Activated CD4-positive, alpha-beta T cell treated with anti-CD3 and anti-CD28 coated beads, Interleukin-2, amount 10 ng/mL, durations not matched to agents 7 days and 5 days (primary cell): ENCODE measurements around the gene TSEN2. TPM values are rescaled to one million over a fixed set of nuclear protein-coding genes. Genes with fewer than 3 reads are reported as not detected.
"Not testable (repeated sequence)": the region's sequence is repeated elsewhere in the genome, so short reads cannot be mapped to it uniquely, and the experiment has no call there.

Experiments
- CTCF ChIA-PET: fragments of 350-600 bp; sonication (Branson Sonifier 250); formaldehyde crosslinking; loops from one replicate; lab custom pipeline; 2021; ENCODE audit warnings: antibody characterized with exemption; lab: Charles Lee
- POLR2A ChIA-PET: fragments of 350-600 bp; sonication (Branson Sonifier 250); formaldehyde crosslinking; loops from one replicate; lab custom pipeline; 2021; ENCODE audit warnings: antibody characterized with exemption; lab: Charles Lee
- DNase-seq: peaks from one replicate; pipeline ENCODE4 v3.0.0-alpha.2; 2020
- H3K27ac Mint-ChIP-seq: one replicate; pipeline ENCODE4 v1.8.0; 2021; ENCODE audit warnings: mild to moderate bottlenecking, moderate library complexity, mixed read lengths
- H3K27me3 Mint-ChIP-seq: one replicate; pipeline ENCODE4 v1.8.0; 2021; ENCODE audit warnings: mixed read lengths
- H3K36me3 Mint-ChIP-seq: one replicate; pipeline ENCODE4 v1.8.0; 2021; ENCODE audit warnings: low read depth, mixed read lengths
- H3K4me1 Mint-ChIP-seq: one replicate; pipeline ENCODE4 v1.8.0; 2021; ENCODE audit warnings: mixed read lengths
- H3K4me3 Mint-ChIP-seq: one replicate; pipeline ENCODE4 v1.8.0; 2021; ENCODE audit warnings: mild to moderate bottlenecking, moderate library complexity, mixed read lengths
- H3K9me3 Mint-ChIP-seq: one replicate; pipeline ENCODE4 v1.8.0; 2021; ENCODE audit warnings: mixed read lengths
- total RNA-seq, 2 experiments: library from RNA; stranded (reverse); gene quantifications; one replicate each; pipeline ENCODE4 v1.2.3, GENCODE V29; 2021

TSEN2 gene
- total RNA-seq, 2 experiments from 2014 or later, result 10.4 to 11.5 TPM

DNA sequence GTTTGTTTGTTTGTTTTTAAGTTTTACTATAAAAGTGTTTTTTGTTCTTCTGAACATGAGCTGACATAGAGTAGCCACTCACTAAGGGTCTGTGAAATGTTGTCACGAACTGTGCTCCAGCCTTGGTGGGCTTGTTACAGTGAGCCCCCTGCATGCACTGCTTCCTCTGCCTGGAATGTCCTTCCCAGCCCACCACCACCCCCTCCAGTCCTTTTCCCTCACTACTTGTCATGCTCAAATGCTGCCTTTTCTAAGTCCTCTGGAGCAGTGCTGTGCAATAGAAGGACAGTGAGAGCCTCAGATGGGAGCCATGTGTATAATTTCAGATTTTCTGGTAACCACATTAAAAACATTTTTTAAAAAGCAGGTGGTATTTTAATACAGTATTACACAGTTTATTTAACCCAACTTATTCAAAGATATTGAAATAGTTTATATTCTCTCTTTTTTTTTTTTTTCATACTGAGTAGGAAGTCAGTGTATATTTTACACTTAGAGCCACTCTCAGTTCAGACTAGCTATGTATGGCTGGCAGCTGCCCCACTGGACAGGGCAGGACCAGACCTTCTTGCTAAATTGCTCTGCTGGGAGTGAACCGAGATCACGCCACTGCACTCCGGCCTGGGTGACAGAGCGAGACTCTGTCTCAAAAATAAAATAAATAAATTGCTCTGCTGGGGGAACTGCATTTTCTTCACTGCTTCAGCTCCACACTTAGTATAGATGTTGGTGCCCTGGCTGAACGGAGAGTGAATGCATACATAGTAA, 34.2 kb downstream of the TSEN2 start:
- no peak overlapping the region for H3K27ac Mint-ChIP-seq
- peaks cover 5% of the 10 kb centered on the region for H3K36me3 Mint-ChIP-seq
- DNase-seq, result no peak
- CTCF ChIA-PET, result no interaction called here
- no peaks in the 10 kb centered on the region for H3K9me3 Mint-ChIP-seq
- H3K4me1 Mint-ChIP-seq, result no peaks in the 10 kb centered on the region
- H3K27me3 Mint-ChIP-seq, result no peaks in the 10 kb centered on the region
- no peak overlapping the region for H3K4me3 Mint-ChIP-seq
- POLR2A ChIA-PET, result no interaction called here

DNA sequence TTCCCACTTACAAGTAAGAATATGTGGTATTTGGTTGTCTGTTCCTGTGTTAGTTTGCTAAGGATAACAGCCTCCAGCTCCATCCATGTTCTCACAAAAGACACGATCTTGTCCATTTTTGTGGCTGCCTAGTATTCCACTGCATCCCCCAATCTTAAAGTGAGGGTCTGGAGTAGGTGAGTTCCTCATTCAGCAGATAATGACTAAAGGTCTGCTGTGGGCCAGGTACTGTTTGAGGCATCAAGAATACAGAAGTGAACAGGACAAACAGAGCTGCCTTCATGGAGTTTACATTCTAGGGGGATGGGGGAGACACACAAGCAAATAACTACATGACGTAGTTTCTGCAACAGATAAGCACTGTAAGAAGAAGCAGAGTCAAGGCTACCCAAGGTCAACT, 36.7 kb downstream of the TSEN2 start:
- ChIA-PET POLR2A (no interaction called here), CTCF (interaction anchor here (1.4 kb wide), 1 partner anchor 41 kb away, joined by 5 read pairs; no protein-coding TSS in a partner anchor)
- no peak overlapping the region for H3K27ac Mint-ChIP-seq
- H3K4me1 Mint-ChIP-seq, result no peaks in the 10 kb centered on the region
- no peaks in the 10 kb centered on the region for H3K27me3 Mint-ChIP-seq
- H3K9me3 Mint-ChIP-seq, result no peaks in the 10 kb centered on the region
- peaks cover 9% of the 10 kb centered on the region for H3K36me3 Mint-ChIP-seq
- DNase-seq, result no peak
- H3K4me3 Mint-ChIP-seq, result no peak overlapping the region

DNA sequence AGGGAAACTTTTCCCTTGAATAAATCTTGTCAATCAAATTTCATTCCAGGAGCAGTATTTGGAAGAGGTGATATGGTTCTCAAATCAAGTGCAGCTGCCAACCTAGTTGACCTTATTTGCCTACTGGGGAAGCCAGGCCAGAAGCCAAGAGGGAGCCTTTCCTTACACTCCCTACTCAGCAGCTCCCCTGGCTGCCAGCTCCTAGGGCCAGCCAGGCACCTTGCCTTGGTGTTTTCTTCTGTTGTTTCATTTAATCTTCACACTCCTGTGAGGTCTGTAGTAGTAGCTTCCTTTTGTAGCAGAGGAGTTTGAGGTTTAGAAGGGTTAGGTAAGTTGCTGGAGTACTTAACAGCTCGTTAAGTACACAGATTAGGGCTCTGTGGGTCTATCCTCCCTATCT, 38.4 kb downstream of the TSEN2 start:
- H3K4me1 Mint-ChIP-seq, result no peaks in the 10 kb centered on the region
- ChIA-PET CTCF (interaction anchor here (0.8 to 1.3 kb wide), 2 partner anchors 9 to 29 kb away, joined by 3 read pairs; no protein-coding TSS in a partner anchor), POLR2A (no interaction called here)
- H3K9me3 Mint-ChIP-seq, result no peaks in the 10 kb centered on the region
- H3K27ac Mint-ChIP-seq, result no peak overlapping the region
- DNase-seq, result no peak
- no peaks in the 10 kb centered on the region for H3K27me3 Mint-ChIP-seq
- H3K4me3 Mint-ChIP-seq, result no peak overlapping the region
- peaks cover 9% of the 10 kb centered on the region for H3K36me3 Mint-ChIP-seq

DNA sequence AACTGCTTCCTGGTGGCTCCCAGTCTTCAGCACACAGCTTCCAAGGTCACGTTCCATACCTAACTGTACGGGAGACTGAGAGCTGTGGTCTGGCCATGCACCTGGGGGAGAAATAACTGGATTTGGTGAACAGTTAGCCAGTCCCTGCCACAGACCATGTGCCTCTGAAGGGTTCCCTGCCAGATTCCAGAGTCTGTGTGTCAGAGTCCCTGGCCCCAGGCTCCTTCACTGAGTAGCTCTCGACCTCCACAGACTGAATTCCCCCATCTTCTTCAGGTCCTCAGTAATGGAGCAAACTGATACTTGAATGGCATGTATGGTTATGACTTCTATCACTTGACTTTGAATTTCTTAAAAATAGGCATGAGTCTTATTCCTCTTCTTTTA, 43.5 kb downstream of the TSEN2 start:
- no peak overlapping the region for H3K27ac Mint-ChIP-seq
- POLR2A ChIA-PET, result no interaction called here
- H3K27me3 Mint-ChIP-seq, result no peaks in the 10 kb centered on the region
- H3K4me3 Mint-ChIP-seq, result no peak overlapping the region
- no peaks in the 10 kb centered on the region for H3K4me1 Mint-ChIP-seq
- CTCF ChIA-PET, result interaction anchor here (0.6 kb wide), 1 partner anchor 21 kb away, joined by 4 read pairs; no protein-coding TSS in a partner anchor
- peaks cover 7% of the 10 kb centered on the region for H3K36me3 Mint-ChIP-seq
- no peaks in the 10 kb centered on the region for H3K9me3 Mint-ChIP-seq
- no peak for DNase-seq

DNA sequence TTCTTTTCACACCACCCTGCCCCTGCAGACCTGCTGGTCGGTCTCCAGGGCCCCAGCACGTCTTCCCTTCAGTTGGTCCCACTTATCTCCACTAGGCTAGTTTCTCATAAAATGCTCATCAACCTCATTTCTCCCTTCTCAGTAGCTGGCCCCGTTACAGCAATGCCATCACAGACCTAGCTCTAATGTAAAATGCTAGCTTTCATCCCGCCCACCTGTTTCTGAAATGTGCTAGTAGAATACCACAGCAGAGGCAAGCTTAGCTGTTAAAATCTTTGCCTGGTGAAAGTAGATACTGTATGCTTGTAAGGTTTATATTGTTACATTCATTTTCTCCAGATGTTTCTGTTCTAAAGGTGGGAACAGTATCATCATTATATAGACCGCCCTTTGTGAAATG, 47.9 kb downstream of the TSEN2 start:
- POLR2A ChIA-PET, result no interaction called here
- no peaks in the 10 kb centered on the region for H3K27me3 Mint-ChIP-seq

DNA sequence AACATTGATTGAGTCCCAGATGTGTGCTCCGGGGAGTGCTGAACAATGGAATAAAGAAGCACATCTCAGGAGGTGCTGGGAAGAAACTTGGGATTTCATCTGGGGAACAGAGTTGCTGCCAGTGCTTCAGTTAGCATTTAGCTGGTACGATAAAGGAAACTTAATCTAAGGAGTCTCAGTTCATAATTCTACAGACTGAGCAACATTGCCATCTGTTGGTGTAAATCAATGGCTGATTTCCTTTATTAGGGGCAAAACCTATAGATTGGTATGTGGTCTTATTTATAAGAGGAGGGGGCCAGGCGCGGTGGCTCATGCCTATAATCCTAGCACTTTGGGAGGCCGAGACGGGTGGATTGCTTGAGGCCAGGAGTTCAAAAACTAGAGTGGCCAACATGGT, 52.1 kb downstream of the TSEN2 start:
- CTCF ChIA-PET, result interaction anchor here (0.7 to 1.5 kb wide), 3 partner anchors 10 to 28 kb away, joined by 3 to 7 read pairs (median 4); no protein-coding TSS in a partner anchor
- DNase-seq, result no peak
- no peak overlapping the region for H3K27ac Mint-ChIP-seq
- H3K36me3 Mint-ChIP-seq, result no peaks in the 10 kb centered on the region
- no peaks in the 10 kb centered on the region for H3K4me1 Mint-ChIP-seq
- H3K9me3 Mint-ChIP-seq, result no peaks in the 10 kb centered on the region
- no peak overlapping the region for H3K4me3 Mint-ChIP-seq
- no peaks in the 10 kb centered on the region for H3K27me3 Mint-ChIP-seq
- POLR2A ChIA-PET, result no interaction called here

More for the DNA sequence above, 47.9 kb downstream of the TSEN2 start:
- CTCF ChIA-PET, result interaction anchor here (0.6 kb wide), 1 partner anchor 15 kb away, joined by 5 read pairs; no protein-coding TSS in a partner anchor
- no peak for DNase-seq
- Mint-ChIP-seq H3K4me3 (no peak overlapping the region), H3K36me3 (peaks cover 3% of the 10 kb centered on the region), H3K4me1 (no peaks in the 10 kb centered on the region), H3K9me3 (no peaks in the 10 kb centered on the region), H3K27ac (no peak overlapping the region)

DNA sequence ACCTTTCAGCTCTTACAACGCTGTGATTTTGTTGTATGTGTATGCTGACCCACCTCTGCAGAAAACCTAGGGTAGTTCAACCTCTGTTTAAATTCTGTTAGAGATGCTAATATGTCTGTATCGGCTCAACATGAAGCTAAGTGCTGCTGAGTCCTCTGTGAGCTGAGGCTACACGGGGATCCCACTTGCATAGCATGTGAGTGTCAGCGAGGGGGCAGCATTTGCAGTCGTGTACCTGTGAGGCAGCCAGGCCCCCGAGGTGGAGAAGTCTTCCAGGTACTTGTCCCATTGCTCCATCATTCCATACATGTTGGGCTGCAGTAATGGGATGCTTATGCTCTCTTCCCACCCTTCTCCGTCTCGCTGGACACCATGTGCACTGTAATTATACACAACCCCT, 57.3 kb downstream of the TSEN2 start:
- Mint-ChIP-seq H3K36me3 (no peaks in the 10 kb centered on the region), H3K27me3 (no peaks in the 10 kb centered on the region), H3K27ac (no peak overlapping the region), H3K9me3 (no peaks in the 10 kb centered on the region), H3K4me3 (no peak overlapping the region), H3K4me1 (peaks cover 5% of the 10 kb centered on the region)
- CTCF ChIA-PET, result interaction anchor here (0.6 kb wide), 1 partner anchor 121 kb away, joined by 5 read pairs; no protein-coding TSS in a partner anchor
- DNase-seq, result no peak
- POLR2A ChIA-PET, result no interaction called here

DNA sequence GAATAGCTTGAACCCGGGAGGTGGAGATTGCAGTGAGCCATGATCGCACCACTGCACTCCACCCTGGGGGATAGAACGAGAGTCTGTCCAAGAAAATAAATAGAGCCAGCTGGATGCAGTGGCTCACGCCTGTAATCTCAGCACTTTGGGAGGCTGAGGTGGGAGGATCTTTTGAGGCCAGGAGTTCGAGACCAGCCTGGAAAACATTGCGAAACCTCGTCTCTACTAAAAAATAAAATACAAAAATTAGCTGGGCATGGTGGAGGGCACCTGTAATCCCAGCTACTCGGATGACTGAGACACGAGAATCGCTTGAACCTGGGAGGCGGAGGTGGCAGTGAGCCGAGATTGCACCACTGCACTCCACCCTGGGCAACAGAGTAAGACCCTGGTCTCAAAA, 59.2 kb downstream of the TSEN2 start:
- H3K4me3 Mint-ChIP-seq, H3K36me3 Mint-ChIP-seq, H3K9me3 Mint-ChIP-seq, H3K27ac Mint-ChIP-seq, H3K27me3 Mint-ChIP-seq, POLR2A ChIA-PET, DNase-seq, H3K4me1 Mint-ChIP-seq, CTCF ChIA-PET: not testable (repeated sequence)

DNA sequence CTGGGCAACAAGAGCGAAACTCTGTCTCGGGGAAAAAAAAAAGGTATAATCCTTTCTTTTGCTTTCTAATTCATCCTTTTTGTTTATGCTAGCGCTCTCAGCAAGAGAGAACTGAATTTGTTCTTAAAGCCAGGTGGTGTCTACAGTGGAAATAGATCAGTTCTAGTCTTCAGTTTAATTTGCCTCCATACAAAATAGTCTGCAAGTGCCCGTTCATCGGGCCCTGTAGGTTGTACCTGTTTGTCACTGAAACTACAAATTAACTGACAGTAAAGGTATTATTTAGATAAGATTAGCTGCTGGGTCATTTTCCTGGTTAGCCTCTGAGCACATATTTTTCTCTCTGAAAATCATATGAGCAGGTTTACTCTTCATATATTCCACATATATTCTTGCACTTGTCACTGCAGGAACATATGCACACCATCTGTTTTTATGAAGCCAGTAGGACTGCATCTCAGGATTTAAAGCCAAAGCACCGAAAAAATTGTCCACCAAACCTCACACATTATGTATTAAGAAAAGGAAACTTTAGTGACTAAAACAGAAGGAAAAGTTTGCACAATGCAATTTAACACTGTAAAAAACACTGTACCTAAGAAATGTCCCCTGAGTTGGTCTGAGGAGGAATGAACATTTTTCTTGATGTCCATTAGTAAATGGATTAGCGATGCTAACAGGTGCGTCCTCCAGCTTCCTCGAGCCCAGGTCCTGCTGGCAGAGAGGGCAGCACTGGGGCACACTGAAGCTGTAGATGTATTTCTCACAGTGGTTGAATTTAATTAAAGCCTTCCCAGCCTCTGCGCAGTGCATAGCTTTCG, 60.6 kb downstream of the TSEN2 start:
- Mint-ChIP-seq H3K4me1 (peaks cover 5% of the 10 kb centered on the region), H3K9me3 (no peaks in the 10 kb centered on the region), H3K27me3 (peaks cover 3% of the 10 kb centered on the region), H3K4me3 (no peak overlapping the region), H3K27ac (no peak overlapping the region), H3K36me3 (no peaks in the 10 kb centered on the region)
- POLR2A ChIA-PET, result no interaction called here
- CTCF ChIA-PET, result interaction anchor here (1.3 kb wide), 1 partner anchor 9 kb away, joined by 3 read pairs; no protein-coding TSS in a partner anchor
- no peak for DNase-seq

DNA sequence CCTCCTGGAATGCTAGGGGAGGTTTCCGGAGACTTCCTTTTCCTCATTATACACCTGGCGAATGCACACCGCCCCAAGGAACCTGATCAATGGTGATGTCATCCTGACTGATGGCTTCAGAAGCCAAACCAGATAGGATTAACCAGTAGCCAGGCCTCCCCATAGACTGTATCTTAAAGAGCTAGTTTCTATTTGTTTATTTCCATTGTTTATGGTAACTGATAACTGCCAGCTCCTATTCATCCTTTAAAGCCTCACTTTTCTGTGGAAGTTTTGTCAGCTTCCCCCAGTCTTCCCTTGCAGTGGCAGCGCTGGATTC, 61.2 kb downstream of the TSEN2 start, which contains the start of gene MKRN2OS:
TSS of gene MKRN2OS (minus strand) at position 27 of the 319 bp plus-strand sequence. CDS start 35 bp downstream, outside the sequence.
- peaks cover 5% of the 10 kb centered on the region for H3K4me1 Mint-ChIP-seq
- H3K27me3 Mint-ChIP-seq, result peaks cover 7% of the 10 kb centered on the region
- no peak for DNase-seq
- no peaks in the 10 kb centered on the region for H3K9me3 Mint-ChIP-seq
- ChIA-PET POLR2A (no interaction called here), CTCF (interaction anchor here (0.7 to 1.3 kb wide), 2 partner anchors 9 to 20 kb away, joined by 3 read pairs; no protein-coding TSS in a partner anchor)
- no peak within 1 kb of the TSS for H3K4me3 Mint-ChIP-seq
- H3K36me3 Mint-ChIP-seq, result no peaks in the 10 kb centered on the region
- H3K27ac Mint-ChIP-seq, result no peak within 1 kb of the TSS

DNA sequence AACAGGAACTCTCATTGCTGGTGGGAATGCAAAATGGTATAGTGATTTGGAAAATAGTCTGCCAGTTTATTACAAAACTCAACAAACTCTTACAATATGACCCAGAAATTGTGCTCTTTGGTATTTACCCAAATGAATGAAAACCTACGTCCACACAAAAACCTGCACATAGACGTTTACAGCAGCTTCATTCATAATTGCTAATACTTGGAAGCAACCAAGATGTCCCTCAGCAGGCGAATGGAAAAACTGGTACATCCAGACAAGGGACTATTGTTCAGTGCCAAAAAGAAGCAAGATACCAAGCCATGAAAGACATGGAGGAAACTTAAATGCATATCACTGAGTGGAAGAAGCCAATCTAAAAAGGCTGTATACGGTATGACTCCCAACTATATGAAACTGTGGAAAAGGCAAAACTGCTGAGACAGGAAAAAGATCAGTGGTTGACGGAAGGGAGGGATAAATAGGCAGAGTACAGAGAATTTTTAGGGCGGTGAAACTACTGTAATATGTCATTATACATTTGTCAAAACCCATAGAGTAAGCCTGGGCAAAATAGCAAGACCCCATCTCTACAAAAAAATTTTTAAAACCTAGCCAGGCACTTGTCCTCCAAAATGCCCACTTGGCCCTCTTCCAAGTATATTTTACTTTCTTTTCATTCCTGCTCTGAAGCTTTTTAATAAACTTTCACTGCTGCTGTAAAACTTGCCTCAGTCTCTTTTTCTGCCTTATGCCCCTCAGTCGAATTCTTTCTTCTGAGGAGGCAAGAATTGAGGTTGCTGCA, 65.9 kb downstream of the TSEN2 start:
- peaks cover 23% of the 10 kb centered on the region for H3K27me3 Mint-ChIP-seq
- no peaks in the 10 kb centered on the region for H3K9me3 Mint-ChIP-seq
- peaks cover 11% of the 10 kb centered on the region for H3K4me1 Mint-ChIP-seq
- no peak overlapping the region for H3K27ac Mint-ChIP-seq
- H3K36me3 Mint-ChIP-seq, result no peaks in the 10 kb centered on the region
- no peak for DNase-seq
- no peak overlapping the region for H3K4me3 Mint-ChIP-seq
- ChIA-PET CTCF (no interaction called here), POLR2A (no interaction called here)

DNA sequence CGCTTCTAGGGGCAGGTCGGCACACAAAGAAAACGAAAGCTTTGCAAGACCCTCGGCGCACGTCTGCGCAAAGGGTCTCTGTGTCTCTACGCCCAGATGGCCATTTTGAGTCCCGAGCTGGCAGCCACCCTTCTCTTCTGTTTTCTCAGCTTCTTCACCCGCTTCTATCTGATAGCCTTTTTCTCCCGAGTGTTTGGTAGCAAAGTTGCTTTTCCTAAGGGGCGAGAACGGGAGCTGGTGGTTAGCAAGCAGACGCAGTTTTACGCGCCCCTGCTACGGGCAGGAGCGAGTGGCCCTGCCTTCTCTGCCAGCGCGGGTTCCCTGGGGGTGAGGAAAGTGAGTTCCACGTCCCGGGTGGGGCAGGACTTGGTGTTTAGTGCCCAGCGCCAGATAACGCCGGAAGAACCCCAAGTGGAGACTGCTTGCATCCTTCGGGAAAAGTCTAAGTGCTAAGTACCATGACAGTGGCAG, 69.7 kb downstream of the TSEN2 start:
- H3K36me3 Mint-ChIP-seq, result no peaks in the 10 kb centered on the region
- ChIA-PET POLR2A (no interaction called here), CTCF (interaction anchor here (1.1 to 1.2 kb wide), 3 partner anchors 8 to 30 kb away, joined by 3 read pairs; partner anchors contain the start of gene MKRN2OS)
- peaks cover 31% of the 10 kb centered on the region for H3K27me3 Mint-ChIP-seq
- no peak for DNase-seq
- peak overlapping the region; percentile 77 for H3K4me3 Mint-ChIP-seq
- no peak overlapping the region for H3K27ac Mint-ChIP-seq
- peaks cover 38% of the 10 kb centered on the region for H3K4me1 Mint-ChIP-seq
- H3K9me3 Mint-ChIP-seq, result peaks cover 2% of the 10 kb centered on the region
